ENCODE measurements around the gene MRRF.
A peak's percentile ranks its signal among the peaks of the same experiment; 100 is the strongest.

MRRF gene

GRCh38 chr9:122228568-122229484 is 35.9 kb upstream of the MRRF start, which contains the start of gene LHX6:
Gene LHX6, minus strand, starts transcription at chr9:122228957. Its CDS starts 217 bp downstream, at chr9:122228740.
- peak; percentile 28 for DNase-seq

GRCh38 chr9:122229485-122229837 is 35.2 kb upstream of the MRRF start:
- DNase-seq = no peak

DNA sequence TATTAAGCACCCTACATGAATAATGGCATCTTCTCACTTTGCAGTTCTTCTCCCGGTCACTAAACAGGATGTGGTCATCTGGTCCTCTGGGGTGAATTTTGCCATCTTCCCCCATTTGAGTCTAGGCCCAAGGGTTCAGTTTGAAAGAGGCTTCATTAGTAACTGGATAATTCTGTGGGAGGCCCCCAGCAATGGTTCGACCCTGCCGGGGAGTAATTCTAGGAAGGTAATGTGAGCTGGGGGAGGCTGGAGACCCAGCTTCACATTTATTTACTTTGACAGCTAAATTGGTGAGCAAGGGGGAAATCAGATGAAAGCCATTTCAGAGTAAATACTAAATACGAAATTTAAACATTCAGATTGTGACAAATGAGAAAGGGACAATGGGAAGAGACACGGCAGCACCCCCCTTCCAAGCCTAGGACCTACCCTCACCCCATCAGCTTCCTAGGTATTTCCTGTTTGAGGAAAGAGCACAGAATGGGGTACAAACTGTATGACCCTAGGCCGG is 31.8 kb upstream of the MRRF start:
- DNase-seq = no peak

- no peak for DNase-seq
Observed at GRCh38 chr9:122234022-122234748, 30.5 kb upstream of the MRRF start.

DNA sequence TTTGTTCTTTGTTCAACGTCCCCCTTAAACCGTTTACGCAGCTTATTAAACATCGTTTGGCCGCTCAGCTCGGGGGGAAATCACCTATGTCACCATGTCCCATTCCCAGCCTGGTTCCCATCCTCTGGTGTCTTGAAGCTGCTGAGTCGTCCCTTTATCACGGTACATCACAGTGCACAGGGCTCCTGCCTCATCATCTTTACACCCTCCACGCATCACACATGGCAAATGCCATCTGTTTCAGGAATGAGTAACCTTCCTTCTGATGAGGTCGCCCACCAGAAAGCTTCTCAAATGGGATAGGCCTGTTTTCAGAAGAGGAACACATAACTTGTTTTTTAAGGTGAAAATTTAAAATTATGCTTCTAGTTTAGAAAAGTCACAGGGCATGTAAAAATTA is 28.0 kb upstream of the MRRF start:
- DNase-seq = no peak

DNA sequence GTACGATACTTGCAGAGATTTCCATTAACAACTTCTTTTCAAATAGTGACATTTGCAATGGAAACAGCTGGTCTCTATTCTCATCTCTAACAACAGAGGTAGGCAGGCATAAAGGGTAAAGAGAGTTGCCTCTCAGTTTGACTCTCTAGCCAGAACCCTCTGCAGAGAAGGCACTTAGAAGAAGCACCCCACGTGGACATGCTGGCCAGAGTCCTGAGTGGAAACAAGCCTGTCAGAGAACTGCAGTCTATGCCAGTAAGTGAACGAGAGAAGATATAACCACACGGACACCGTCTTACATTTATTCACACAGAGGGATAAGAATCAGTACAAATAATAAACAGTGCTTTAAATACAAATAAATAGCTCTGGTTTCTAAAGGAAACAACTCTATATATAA is 25.0 kb upstream of the MRRF start:
- no peak for DNase-seq

- no peak for DNase-seq
Observed at GRCh38 chr9:122244349-122244748, 20.3 kb upstream of the MRRF start.

GRCh38 chr9:122246666-122247065 is 18.0 kb upstream of the MRRF start:
- no peak for DNase-seq

DNA sequence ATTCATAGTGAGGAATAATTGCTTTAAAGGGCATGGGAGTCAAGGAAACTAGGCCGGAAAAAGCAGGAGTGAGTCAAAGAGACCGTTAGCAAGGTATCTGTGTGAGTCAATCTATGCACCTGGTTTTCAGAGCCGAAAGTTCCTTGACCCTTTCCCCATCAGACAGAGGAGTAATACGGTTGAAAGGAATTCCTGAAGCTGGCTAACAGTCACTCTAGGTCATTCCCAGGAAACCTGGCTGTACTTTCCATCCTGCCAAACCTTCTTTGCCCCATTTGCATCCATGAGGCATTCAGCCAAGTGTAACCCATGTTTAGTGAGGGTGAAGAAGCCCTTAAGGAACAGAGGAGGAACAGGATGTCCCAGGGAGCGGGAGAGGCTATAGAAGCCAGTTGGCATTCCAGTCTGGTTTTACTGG is 16.2 kb upstream of the MRRF start:
- DNase-seq = no peak

DNA sequence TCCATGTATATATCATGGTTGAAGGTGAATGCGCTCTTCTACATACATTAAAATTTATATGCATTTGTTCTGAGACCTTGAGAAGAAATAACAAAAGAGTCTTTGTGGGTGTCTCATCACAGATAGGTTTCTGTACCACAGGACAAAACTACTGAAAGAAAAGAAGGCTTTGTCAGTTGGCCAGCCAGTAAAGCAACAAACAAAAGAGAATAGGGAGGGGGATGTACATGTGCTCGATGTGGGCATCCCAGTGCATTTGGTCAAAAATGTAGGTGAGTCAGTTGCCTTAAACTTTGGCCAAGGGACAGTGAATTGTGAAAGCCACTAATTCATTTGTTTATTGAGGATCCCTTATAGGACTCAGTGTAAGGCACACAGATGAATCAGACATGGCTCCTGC is 13.3 kb upstream of the MRRF start:
- no peak for DNase-seq

DNA sequence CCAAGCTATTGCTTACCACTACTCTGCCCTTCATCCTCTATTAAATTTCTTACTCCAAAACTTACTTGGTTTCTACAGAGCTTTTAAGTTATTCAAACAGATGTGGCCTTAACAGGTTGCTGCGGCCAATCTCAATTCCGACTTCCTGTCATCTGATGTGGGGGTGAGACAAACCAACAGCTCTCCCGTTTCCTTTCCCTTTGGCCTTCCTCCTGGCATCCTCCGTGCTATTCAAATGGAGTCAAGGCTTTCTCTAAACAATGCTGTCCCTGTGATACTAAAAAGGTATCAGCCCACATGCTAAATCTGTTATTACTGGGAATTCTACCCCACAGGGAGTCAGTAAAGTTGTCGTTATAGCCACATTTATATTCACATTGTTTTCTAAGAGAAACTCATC is 11.9 kb upstream of the MRRF start:
- DNase-seq = no peak

DNA sequence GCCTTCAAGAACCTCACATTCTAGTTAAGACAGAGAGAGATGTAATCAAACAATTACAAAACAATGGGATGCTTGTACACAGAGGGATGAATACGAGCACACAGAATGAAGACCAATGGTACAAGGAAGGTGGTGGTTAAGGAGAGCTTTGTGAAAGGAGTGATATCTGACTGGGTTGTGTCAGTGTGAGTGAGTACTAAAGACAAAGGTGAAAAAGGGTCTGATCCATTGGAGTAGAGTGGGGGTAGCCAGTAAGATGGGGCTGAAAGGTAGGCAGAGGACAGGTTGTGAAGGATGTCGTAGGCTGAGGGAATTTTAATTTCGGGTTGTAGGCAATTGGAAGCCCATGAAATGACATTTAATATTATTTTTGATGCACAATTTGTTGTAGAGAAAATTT is 9.9 kb upstream of the MRRF start:
- no peak for DNase-seq

DNA sequence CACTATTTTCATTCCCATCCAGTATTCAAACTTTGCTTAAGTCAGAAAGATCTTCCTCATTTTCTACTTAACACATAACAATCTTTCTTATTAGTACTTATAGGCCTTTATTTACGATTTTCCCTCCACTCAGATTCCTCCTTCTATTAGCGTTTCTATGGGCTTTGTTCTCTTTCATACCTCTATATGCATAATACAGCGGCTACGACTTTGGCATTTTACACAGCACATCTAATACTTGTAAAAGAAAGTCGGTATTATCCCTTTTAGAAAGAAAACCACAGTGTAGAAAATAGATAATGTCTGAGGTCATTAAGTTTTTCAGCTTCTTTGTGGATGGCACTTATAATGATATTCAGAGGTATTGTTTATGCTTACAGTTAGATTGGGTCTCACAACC is 8.5 kb upstream of the MRRF start:
- no peak for DNase-seq

- DNase-seq = no peak
Observed at GRCh38 chr9:122258886-122259415, 5.7 kb upstream of the MRRF start.

GRCh38 chr9:122261469-122261881 is 3.2 kb upstream of the MRRF start:
- DNase-seq = peak; percentile 66

DNA sequence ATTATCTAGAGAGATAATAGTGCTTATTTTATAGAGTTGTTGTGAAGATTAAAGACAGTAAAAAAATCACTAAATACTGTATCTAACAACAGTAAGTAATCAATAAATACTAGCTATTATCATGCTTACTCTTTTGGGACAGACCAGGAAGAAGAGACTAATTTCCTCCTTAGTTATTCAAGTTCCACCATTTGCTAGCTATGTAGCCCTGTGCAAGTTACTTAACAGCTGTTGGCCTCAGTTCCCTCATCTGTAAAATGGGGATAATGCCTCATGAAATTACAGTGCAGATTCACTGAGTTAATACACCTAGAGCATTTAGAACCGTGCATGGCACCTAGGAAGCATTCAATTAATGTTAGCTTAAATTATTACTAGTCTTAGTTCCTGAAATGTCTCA is 2.6 kb upstream of the MRRF start:
- no peak for DNase-seq

DNA sequence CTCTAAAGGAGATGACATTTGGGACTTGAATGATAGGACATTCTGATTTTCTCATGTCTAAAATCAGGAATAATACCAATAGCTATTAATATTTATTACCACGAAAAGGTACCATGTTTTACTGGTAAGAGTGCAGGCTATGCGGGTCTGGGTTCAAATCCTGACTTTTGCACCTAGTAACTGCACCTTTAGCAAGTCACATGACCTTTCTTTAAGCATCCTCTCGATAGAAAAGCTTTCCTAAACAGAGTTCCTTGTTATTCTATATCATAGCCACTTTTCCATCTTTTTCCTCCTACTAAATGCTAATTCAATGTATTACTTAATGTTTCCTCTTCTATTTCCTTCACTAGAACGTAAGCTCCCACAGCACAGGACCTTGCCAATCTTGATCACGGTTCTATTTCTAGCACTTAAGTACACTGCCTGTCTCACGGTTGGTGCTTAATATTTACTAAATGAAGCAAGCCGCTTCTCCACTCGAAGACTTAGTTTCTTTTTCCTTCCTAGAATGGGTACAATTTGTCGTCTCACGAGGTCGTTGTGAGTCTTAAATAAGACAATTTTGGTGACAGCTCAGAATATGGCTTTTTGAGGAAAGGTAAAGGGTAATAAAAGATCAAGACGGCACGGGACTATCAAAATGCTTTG is 858 bp upstream of the MRRF start:
- peak; percentile 8 for DNase-seq

- no peak for DNase-seq
Observed at GRCh38 chr9:122265149-122265915, 650 bp downstream of the MRRF start.

GRCh38 chr9:122268041-122268814 is 3.5 kb downstream of the MRRF start:
- DNase-seq = no peak

DNA sequence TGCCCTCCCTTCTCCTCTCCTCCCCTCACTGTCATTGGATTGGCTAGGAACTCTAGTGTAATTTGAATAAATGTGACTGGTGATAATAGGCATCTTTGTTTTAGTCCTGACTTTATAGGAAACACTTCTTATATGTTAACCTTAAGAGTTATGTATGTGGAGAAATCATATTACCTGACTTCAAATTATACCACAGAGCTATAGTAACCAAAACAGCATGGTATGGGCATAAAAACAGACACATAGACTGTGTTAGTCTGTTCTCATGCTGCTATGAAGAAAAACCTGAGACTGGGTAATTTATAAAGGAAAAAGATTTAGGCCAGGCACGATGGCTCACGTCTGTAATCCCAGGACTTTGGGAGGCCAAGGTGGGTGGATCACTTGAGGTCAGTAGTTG is 9.4 kb downstream of the MRRF start:
- no peak for DNase-seq

- DNase-seq = no peak
Observed at GRCh38 chr9:122276096-122276495, 11.4 kb downstream of the MRRF start.
